Activated T-helper 1 cell treated with anti-CD3 and anti-CD28 coated beads, Interleukin-12 subunit alpha, Interleukin-12 subunit beta, Interleukin-2, Interleukin-4 antibody, amounts not matched to agents 30 ng/mL and 10 ng/mL and 1 ng/mL, durations not matched to agents 14 hours and 24 hours and 36 hours (primary cell): ENCODE measurements around the gene PRR19. TPM values are rescaled to one million over a fixed set of nuclear protein-coding genes. Genes with fewer than 3 reads are reported as not detected.

Experiments
- DNase-seq: peaks from one replicate; pipeline ENCODE4 v3.0.0; 2021; ENCODE audit warnings: low spot score
- H3K27ac Mint-ChIP-seq: one replicate; pipeline ENCODE4 v1.8.0; 2021; ENCODE audit warnings: mild to moderate bottlenecking, mixed read lengths
- H3K27me3 Mint-ChIP-seq: one replicate; pipeline ENCODE4 v1.8.0; 2022; ENCODE audit warnings: mild to moderate bottlenecking, moderate library complexity, mixed read lengths; ENCODE audit not compliant: insufficient read depth
- H3K36me3 Mint-ChIP-seq: one replicate; pipeline ENCODE4 v1.8.0; 2021; ENCODE audit warnings: low read depth, mixed read lengths
- H3K4me1 Mint-ChIP-seq: one replicate; pipeline ENCODE4 v1.8.0; 2021; ENCODE audit warnings: low read depth, mixed read lengths
- H3K4me3 Mint-ChIP-seq: one replicate; pipeline ENCODE4 v1.8.0; 2021; ENCODE audit warnings: mild to moderate bottlenecking, moderate library complexity, mixed read lengths
- H3K9me3 Mint-ChIP-seq: one replicate; pipeline ENCODE4 v1.8.0; 2021; ENCODE audit warnings: mixed read lengths
- intact Hi-C: fragments of 100-400 bp; cut with micrococcal nuclease; formaldehyde crosslinking; loops from one replicate; pipeline ENCODE4 v1.15.1; 2024
- total RNA-seq: library from RNA; stranded (reverse); gene quantifications from 2 replicates; pipeline ENCODE4 v1.2.3, GENCODE V29; 2022

Gene PRR19
- total RNA-seq, 1 donor from 2014 or later, result 1.4 TPM

- DNase-seq, result no peak
- Mint-ChIP-seq H3K36me3 (peaks cover 5% of the 10 kb centered on the region), H3K4me1 (peaks cover 50% of the 10 kb centered on the region), H3K9me3 (no peaks in the 10 kb centered on the region), H3K4me3 (no peak overlapping the region), H3K27ac (no peak overlapping the region), H3K27me3 (no peaks in the 10 kb centered on the region)
- intact Hi-C loops, result loop anchor here (1.0 to 5.0 kb wide), 12 partner anchors 15 to 206 kb away; partner anchors contain the start of genes DEDD2, ERF, MEGF8 and PAFAH1B3
These were observed 19.1 kb upstream of the PRR19 start for GRCh38 chr19:42282819-42283187.

- H3K27ac Mint-ChIP-seq, result no peak overlapping the region
- H3K4me3 Mint-ChIP-seq, result no peak overlapping the region
- H3K4me1 Mint-ChIP-seq, result peaks cover 47% of the 10 kb centered on the region
- no peaks in the 10 kb centered on the region for H3K9me3 Mint-ChIP-seq
- DNase-seq, result peak; percentile 92
- intact Hi-C loops, result loop anchor here (1.0 to 5.0 kb wide), 12 partner anchors 15 to 206 kb away; partner anchors contain the start of genes DEDD2, ERF, MEGF8 and PAFAH1B3
- H3K27me3 Mint-ChIP-seq, result no peaks in the 10 kb centered on the region
- H3K36me3 Mint-ChIP-seq, result peaks cover 8% of the 10 kb centered on the region
These were observed 18.5 kb upstream of the PRR19 start for GRCh38 chr19:42283188-42284065.

GRCh38 chr19:42284066-42284501, 17.8 kb upstream of the PRR19 start:
- no peak overlapping the region for H3K4me3 Mint-ChIP-seq
- no peaks in the 10 kb centered on the region for H3K9me3 Mint-ChIP-seq
- H3K27me3 Mint-ChIP-seq, result no peaks in the 10 kb centered on the region
- no peak overlapping the region for H3K27ac Mint-ChIP-seq
- peaks cover 41% of the 10 kb centered on the region for H3K4me1 Mint-ChIP-seq
- intact Hi-C loops, result loop anchor here (5.0 kb wide), 2 partner anchors 82 to 207 kb away; partner anchors contain the start of gene ZNF574
- peak; percentile 79 for DNase-seq
- peaks cover 9% of the 10 kb centered on the region for H3K36me3 Mint-ChIP-seq

- Mint-ChIP-seq H3K9me3 (no peaks in the 10 kb centered on the region), H3K27me3 (no peaks in the 10 kb centered on the region), H3K36me3 (peaks cover 5% of the 10 kb centered on the region), H3K27ac (peak overlapping the region; percentile 95), H3K4me1 (peaks cover 34% of the 10 kb centered on the region), H3K4me3 (peak overlapping the region; percentile 93)
- intact Hi-C loops, result loop anchor here (5.0 kb wide), 2 partner anchors 82 to 207 kb away; partner anchors contain the start of gene ZNF574
- no peak for DNase-seq
These were observed 17.2 kb upstream of the PRR19 start for GRCh38 chr19:42284591-42285341.

- Mint-ChIP-seq H3K4me3 (peak overlapping the region; percentile 93), H3K9me3 (no peaks in the 10 kb centered on the region), H3K4me1 (peaks cover 33% of the 10 kb centered on the region), H3K27me3 (no peaks in the 10 kb centered on the region), H3K27ac (peak overlapping the region; percentile 95), H3K36me3 (peaks cover 5% of the 10 kb centered on the region)
- intact Hi-C loops, result no loop called here
- no peak for DNase-seq
These were observed 16.4 kb upstream of the PRR19 start for GRCh38 chr19:42285541-42285941.

- DNase-seq, result no peak
- Mint-ChIP-seq H3K27ac (peak overlapping the region; percentile 43), H3K36me3 (peaks cover 5% of the 10 kb centered on the region), H3K9me3 (no peaks in the 10 kb centered on the region), H3K27me3 (no peaks in the 10 kb centered on the region), H3K4me1 (peaks cover 33% of the 10 kb centered on the region), H3K4me3 (peak overlapping the region; percentile 93)
- intact Hi-C loops, result no loop called here
These were observed 16.0 kb upstream of the PRR19 start for GRCh38 chr19:42285988-42286348.

- no peak overlapping the region for H3K4me3 Mint-ChIP-seq
- H3K27me3 Mint-ChIP-seq, result no peaks in the 10 kb centered on the region
- DNase-seq, result no peak
- no peaks in the 10 kb centered on the region for H3K9me3 Mint-ChIP-seq
- H3K27ac Mint-ChIP-seq, result no peak overlapping the region
- H3K36me3 Mint-ChIP-seq, result peaks cover 5% of the 10 kb centered on the region
- H3K4me1 Mint-ChIP-seq, result peaks cover 29% of the 10 kb centered on the region
- intact Hi-C loops, result no loop called here
These were observed 15.4 kb upstream of the PRR19 start for GRCh38 chr19:42286349-42287016.

GRCh38 chr19:42287017-42287826, 14.7 kb upstream of the PRR19 start:
- H3K4me3 Mint-ChIP-seq, result no peak overlapping the region
- no peaks in the 10 kb centered on the region for H3K27me3 Mint-ChIP-seq
- intact Hi-C loops, result no loop called here
- H3K4me1 Mint-ChIP-seq, result peaks cover 22% of the 10 kb centered on the region
- no peak overlapping the region for H3K27ac Mint-ChIP-seq
- H3K9me3 Mint-ChIP-seq, result no peaks in the 10 kb centered on the region
- H3K36me3 Mint-ChIP-seq, result peaks cover 10% of the 10 kb centered on the region
- DNase-seq, result no peak

- Mint-ChIP-seq H3K4me3 (no peak overlapping the region), H3K9me3 (no peaks in the 10 kb centered on the region), H3K27me3 (no peaks in the 10 kb centered on the region), H3K36me3 (peaks cover 10% of the 10 kb centered on the region), H3K4me1 (peaks cover 18% of the 10 kb centered on the region), H3K27ac (no peak overlapping the region)
- DNase-seq, result no peak
- intact Hi-C loops, result no loop called here
These were observed 14.2 kb upstream of the PRR19 start for GRCh38 chr19:42287827-42288107.

GRCh38 chr19:42288387-42288786, 13.5 kb upstream of the PRR19 start:
- no peaks in the 10 kb centered on the region for H3K27me3 Mint-ChIP-seq
- H3K9me3 Mint-ChIP-seq, result no peaks in the 10 kb centered on the region
- no peak for DNase-seq
- H3K4me3 Mint-ChIP-seq, result no peak overlapping the region
- peaks cover 18% of the 10 kb centered on the region for H3K4me1 Mint-ChIP-seq
- H3K27ac Mint-ChIP-seq, result no peak overlapping the region
- peaks cover 13% of the 10 kb centered on the region for H3K36me3 Mint-ChIP-seq
- intact Hi-C loops, result no loop called here

GRCh38 chr19:42288881-42289555, 12.9 kb upstream of the PRR19 start:
- no peak overlapping the region for H3K27ac Mint-ChIP-seq
- DNase-seq, result no peak
- H3K36me3 Mint-ChIP-seq, result peaks cover 14% of the 10 kb centered on the region
- no peaks in the 10 kb centered on the region for H3K9me3 Mint-ChIP-seq
- intact Hi-C loops, result no loop called here
- H3K4me1 Mint-ChIP-seq, result peaks cover 18% of the 10 kb centered on the region
- H3K4me3 Mint-ChIP-seq, result no peak overlapping the region
- no peaks in the 10 kb centered on the region for H3K27me3 Mint-ChIP-seq

GRCh38 chr19:42289556-42290041, 12.3 kb upstream of the PRR19 start:
- Mint-ChIP-seq H3K9me3 (no peaks in the 10 kb centered on the region), H3K27me3 (no peaks in the 10 kb centered on the region), H3K36me3 (peaks cover 14% of the 10 kb centered on the region), H3K4me3 (no peak overlapping the region), H3K27ac (no peak overlapping the region), H3K4me1 (peaks cover 17% of the 10 kb centered on the region)
- no peak for DNase-seq
- intact Hi-C loops, result no loop called here
